Measurements from ENCODE around the gene ZBTB17.

DNA sequence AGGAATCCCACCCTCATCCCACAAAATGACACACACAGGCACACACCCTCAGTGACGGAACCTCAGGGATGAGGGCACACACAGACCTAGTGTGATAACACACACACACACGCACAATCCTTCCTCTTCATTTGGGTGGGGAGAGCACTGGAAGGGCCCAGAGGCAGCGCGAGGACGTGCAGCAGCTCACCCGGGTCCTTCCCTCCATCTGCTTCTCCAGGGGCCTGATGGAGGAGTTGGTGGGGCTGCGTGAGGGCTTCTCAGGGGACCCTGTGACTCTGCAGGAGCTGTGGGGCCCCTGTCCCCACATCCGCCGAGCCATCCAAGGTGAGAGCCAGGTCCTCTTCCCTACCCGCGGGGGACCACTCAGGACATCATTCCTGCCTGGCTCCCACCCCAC, 46.5 kb upstream of the ZBTB17 start:
- TF ChIP-seq, protein P1, sequence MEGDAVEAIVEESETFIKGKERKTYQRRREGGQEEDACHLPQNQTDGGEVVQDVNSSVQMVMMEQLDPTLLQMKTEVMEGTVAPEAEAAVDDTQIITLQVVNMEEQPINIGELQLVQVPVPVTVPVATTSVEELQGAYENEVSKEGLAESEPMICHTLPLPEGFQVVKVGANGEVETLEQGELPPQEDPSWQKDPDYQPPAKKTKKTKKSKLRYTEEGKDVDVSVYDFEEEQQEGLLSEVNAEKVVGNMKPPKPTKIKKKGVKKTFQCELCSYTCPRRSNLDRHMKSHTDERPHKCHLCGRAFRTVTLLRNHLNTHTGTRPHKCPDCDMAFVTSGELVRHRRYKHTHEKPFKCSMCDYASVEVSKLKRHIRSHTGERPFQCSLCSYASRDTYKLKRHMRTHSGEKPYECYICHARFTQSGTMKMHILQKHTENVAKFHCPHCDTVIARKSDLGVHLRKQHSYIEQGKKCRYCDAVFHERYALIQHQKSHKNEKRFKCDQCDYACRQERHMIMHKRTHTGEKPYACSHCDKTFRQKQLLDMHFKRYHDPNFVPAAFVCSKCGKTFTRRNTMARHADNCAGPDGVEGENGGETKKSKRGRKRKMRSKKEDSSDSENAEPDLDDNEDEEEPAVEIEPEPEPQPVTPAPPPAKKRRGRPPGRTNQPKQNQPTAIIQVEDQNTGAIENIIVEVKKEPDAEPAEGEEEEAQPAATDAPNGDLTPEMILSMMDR (IDR thresholded peaks at IDR 0.05): no peak
- no peak for TF ChIP-seq POLR2A (IDR thresholded peaks at IDR 0.05)
